Right atrium auricular region (tissue), 2 donors: ENCODE results near the gene BBS9. TPM values are rescaled to one million over a fixed set of nuclear protein-coding genes. Genes with fewer than 3 reads are reported as not detected.

Experiments used
- DNase-seq: peaks from one replicate; pipeline ENCODE4 v3.0.0-alpha.2; 2019; ENCODE audit warnings: low spot score
- H3K27ac ChIP-seq, 2 donors: fragments of 200-600 bp; sonication (generic); 1 replicate in 1 of 2; 2 replicates in 1 of 2; pipeline ENCODE4 v1.5.1; 2016 to 2019
- H3K27me3 ChIP-seq, 2 donors: fragments of 200-600 bp; sonication (generic); one replicate each; pipeline versions ENCODE4 v1.5.1 to v1.6.0; 2017 to 2019
- H3K36me3 ChIP-seq: fragments of 200-600 bp; sonication (generic); one replicate; pipeline ENCODE4 v1.5.1; 2016
- H3K4me1 ChIP-seq, 2 donors: fragments of 200-600 bp; sonication (generic); one replicate each; pipeline versions ENCODE4 v1.5.1 to v1.6.0; 2017 to 2019
- H3K4me3 ChIP-seq, 2 donors: fragments of 200-600 bp; sonication (generic); 1 replicate in 1 of 2; 2 replicates in 1 of 2; pipeline ENCODE4 v1.5.1; 2017 to 2019; ENCODE audit warnings: mild to moderate bottlenecking in 1 of 2, moderate library complexity in 1 of 2
- H3K9me3 ChIP-seq, 2 donors: fragments of 200-600 bp; sonication (generic); one replicate each; pipeline ENCODE4 v1.5.1; 2019
- total RNA-seq, 2 donors: library from RNA; depleted of rRNA; stranded (reverse); fragments of >200 nt; gene quantifications; one replicate each; pipeline ENCODE4 v1.1.0, GENCODE V29; 2016
- TF ChIP-seq, protein P1 (sequence below), 2 donors: fragments of 200-600 bp; sonication (generic); IDR thresholded peaks; one replicate each; pipeline ENCODE4 v1.5.1; 2019; ENCODE audit warnings: antibody characterized with exemption in 2 of 2

Gene BBS9
- total RNA-seq, 2 donors from 2014 or later, result 13.3 to 13.8 TPM

DNA sequence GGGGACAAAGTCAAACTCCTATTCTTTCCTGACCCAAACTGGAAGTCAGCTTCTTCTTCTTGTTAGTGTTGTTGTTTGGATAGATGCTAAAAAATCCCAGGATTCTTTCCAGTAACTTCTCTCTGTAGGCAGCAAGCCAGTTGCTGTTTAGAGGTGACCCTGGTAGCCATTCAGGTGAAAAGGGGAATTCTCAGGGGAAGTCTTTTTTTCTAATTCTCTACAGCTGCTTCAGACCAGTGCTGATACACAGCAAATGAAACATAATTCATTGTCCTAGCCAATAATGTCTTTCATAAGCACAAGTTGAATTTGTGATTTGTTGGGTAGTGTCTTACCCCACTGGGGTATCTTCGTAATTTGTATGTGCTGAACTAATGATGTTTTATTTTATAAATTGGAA is 357.3 kb downstream of the BBS9 start:
- TF ChIP-seq, protein P1, sequence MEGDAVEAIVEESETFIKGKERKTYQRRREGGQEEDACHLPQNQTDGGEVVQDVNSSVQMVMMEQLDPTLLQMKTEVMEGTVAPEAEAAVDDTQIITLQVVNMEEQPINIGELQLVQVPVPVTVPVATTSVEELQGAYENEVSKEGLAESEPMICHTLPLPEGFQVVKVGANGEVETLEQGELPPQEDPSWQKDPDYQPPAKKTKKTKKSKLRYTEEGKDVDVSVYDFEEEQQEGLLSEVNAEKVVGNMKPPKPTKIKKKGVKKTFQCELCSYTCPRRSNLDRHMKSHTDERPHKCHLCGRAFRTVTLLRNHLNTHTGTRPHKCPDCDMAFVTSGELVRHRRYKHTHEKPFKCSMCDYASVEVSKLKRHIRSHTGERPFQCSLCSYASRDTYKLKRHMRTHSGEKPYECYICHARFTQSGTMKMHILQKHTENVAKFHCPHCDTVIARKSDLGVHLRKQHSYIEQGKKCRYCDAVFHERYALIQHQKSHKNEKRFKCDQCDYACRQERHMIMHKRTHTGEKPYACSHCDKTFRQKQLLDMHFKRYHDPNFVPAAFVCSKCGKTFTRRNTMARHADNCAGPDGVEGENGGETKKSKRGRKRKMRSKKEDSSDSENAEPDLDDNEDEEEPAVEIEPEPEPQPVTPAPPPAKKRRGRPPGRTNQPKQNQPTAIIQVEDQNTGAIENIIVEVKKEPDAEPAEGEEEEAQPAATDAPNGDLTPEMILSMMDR (IDR thresholded peaks at IDR 0.05), result no peak
- no peak overlapping the region for H3K27ac ChIP-seq

DNA sequence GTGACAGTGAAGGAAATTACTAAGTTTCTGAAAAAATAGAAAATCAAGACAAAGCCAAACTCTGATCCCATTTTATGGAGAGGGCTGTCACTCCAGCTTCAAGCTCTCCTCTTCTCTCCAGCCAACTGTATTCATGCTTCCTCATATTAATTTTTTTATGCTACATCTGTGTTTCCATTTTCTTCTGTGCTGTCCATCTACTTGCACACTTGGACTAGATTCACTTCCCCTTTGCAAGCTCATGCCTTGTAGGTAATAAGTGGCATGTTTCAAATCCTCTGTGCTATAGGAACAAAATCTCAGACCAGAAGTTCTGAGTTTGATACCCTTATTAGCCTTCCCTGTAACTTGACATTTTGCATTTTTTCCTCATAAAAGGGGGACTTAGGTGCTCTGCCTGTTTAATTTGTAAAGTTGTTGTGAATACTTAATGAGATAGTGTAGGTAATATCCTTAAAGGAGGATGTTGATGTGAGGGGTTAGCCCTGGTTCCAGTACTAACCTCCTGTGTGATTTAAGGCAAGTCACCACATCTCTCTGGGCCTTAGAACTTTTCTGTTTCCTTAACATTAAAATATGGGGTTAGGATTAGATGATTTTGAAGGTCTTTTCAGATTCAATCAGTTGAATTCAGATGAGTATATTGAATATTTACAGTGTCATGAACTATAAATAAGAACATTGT is 358.8 kb downstream of the BBS9 start:
- Histone ChIP-seq H3K27ac (no peak overlapping the region), H3K4me3 (no peak overlapping the region), H3K4me1 (no peaks in the 10 kb centered on the region), H3K27me3 (no peaks in the 10 kb centered on the region), H3K36me3 (no peaks in the 10 kb centered on the region), H3K9me3 (no peaks in the 10 kb centered on the region)
- TF ChIP-seq, protein P1 (IDR thresholded peaks at IDR 0.05), result no peak
- DNase-seq, result no peak

More for the DNA sequence above, 357.3 kb downstream of the BBS9 start:
- Histone ChIP-seq H3K9me3 (no peaks in the 10 kb centered on the region), H3K4me3 (no peak overlapping the region), H3K27me3 (no peaks in the 10 kb centered on the region), H3K36me3 (no peaks in the 10 kb centered on the region), H3K4me1 (no peaks in the 10 kb centered on the region)
- DNase-seq, result no peak

DNA sequence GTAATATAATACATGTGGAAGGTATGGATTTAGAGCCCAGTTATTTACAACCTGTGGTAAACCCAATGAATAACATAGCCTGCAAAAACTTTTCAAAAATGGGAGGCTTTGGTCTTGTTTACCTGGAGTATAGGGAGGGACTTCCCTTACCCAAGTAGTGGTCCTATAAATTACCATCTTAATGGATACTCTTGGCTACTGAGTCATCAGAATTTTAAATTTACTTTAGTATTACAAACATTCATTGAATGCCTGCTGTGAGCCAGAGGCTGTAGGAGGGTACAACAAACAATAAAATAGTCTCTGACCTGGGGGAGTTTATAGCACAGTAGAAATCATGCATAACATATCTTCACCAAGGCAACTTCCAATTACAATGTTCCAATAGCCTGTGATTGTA is 365.1 kb downstream of the BBS9 start:
- TF ChIP-seq, protein P1 (IDR thresholded peaks at IDR 0.05), result no peak
- no peaks in the 10 kb centered on the region for H3K36me3 ChIP-seq
- no peaks in the 10 kb centered on the region for H3K4me1 ChIP-seq
- H3K27me3 ChIP-seq, result no peaks in the 10 kb centered on the region
- no peak overlapping the region for H3K4me3 ChIP-seq
- no peaks in the 10 kb centered on the region for H3K9me3 ChIP-seq
- DNase-seq, result no peak
- H3K27ac ChIP-seq, result no peak overlapping the region

DNA sequence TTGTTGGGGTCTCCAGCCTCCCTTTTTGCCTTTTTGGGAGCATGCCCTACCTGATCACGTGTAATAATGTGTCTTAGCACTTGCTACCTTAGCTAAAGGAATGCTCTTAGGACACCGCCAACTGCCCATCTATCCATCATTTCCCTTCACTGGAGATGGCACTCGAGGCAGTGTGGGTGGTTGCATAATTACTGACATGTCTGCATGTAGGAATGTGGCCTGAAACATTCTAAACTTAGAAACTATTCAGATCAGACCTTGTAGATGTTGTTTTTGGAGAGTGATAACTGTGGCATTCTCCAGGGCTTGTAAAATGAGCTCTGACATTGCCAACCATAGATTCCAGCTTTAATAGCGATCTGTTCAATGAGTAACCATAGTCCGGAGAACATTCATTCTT is 365.8 kb downstream of the BBS9 start:
- H3K27ac ChIP-seq, result no peak overlapping the region

DNA sequence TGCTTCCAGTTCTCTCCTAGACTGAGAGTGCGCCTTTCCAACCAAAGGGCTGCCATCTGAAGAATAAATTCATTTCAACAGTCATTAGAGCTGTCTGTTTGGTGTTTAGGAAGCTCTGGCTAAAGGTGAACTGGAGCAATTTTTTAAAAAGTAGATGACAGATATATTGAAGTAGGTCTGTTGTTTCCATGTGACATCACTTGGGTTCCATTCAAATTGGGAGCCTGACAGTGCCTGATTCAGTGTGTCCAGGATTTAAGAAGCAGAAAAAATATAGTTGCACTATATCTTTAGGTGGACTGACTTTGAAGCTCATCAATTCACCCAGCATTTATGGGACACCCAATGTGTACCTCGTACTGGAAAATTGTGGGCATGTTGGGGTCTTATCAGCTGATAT is 367.7 kb downstream of the BBS9 start:
- H3K36me3 ChIP-seq, result no peaks in the 10 kb centered on the region
- no peak overlapping the region for H3K27ac ChIP-seq
- H3K4me3 ChIP-seq, result no peak overlapping the region
- H3K9me3 ChIP-seq, result no peaks in the 10 kb centered on the region
- H3K27me3 ChIP-seq, result no peaks in the 10 kb centered on the region
- no peak for DNase-seq
- peaks cover 0 to 10% of the 10 kb centered on the region in 2 donors for H3K4me1 ChIP-seq
- TF ChIP-seq, protein P1 (IDR thresholded peaks at IDR 0.05), result no peak

More for the DNA sequence above, 365.8 kb downstream of the BBS9 start:
- Histone ChIP-seq H3K27me3 (no peaks in the 10 kb centered on the region), H3K4me1 (no peaks in the 10 kb centered on the region), H3K4me3 (no peak overlapping the region), H3K9me3 (no peaks in the 10 kb centered on the region), H3K36me3 (no peaks in the 10 kb centered on the region)
- TF ChIP-seq, protein P1 (IDR thresholded peaks at IDR 0.05), result no peak
- no peak for DNase-seq
